PFSK-1 (cell line): Measurements from ENCODE around the gene SYTL4.

ENCODE experiments used
- FOXP2 ChIP-seq: optimal IDR thresholded peaks from 2 replicates; pipeline ENCODE3; 2011; ENCODE audit warnings: borderline replicate concordance, control low read depth, inconsistent platforms; ENCODE audit not compliant: insufficient read depth; ENCODE audit errors: extremely low read length, extremely low read depth
- POLR2AphosphoS5 ChIP-seq: IDR thresholded peaks from 2 replicates; pipeline ENCODE4 v1.6.1; 2012; ENCODE audit warnings: low read depth, mild to moderate bottlenecking, control low read depth, low read length, moderate library complexity
- REST ChIP-seq, 2 experiments: IDR thresholded peaks; 2 replicates each; pipeline versions ENCODE4 v1.6.1 to v1.8.0; 2011 to 2012; ENCODE audit warnings: low read depth in 2 of 2, low read length in 2 of 2, control low read depth in 1 of 2, inconsistent platforms in 1 of 2, mild to moderate bottlenecking in 1 of 2, moderate library complexity in 1 of 2; ENCODE audit not compliant: insufficient read depth in 1 of 2
- SIN3A ChIP-seq: IDR thresholded peaks from 2 replicates; pipeline ENCODE4 v1.6.1; 2012; ENCODE audit warnings: mild to moderate bottlenecking, low read length, moderate library complexity, borderline replicate concordance; ENCODE audit not compliant: insufficient read depth
- TAF1 ChIP-seq: IDR thresholded peaks from 2 replicates; pipeline ENCODE4 v1.6.1; 2012; ENCODE audit warnings: low read length, control low read depth, borderline replicate concordance; ENCODE audit not compliant: insufficient read depth

The SYTL4 gene

DNA sequence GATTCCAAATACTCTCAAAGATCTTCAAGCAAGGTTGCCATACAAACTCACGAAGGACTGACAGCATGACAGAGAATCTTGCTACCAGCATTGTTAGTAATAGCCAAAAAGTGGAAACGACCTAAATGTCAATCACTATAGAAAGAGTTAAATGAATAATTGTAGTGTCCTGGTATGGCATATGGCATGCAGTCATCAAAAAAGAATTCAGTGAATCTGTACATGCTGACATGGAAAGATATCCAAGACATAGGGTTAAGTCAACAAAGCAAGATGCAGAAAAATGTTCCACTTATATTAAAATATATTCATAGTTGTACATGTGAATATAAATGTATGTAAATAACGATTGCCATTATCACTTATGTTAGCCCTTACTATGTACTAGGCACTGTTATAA lies 50.3 kb downstream of the SYTL4 start:
- TF ChIP-seq REST (IDR thresholded peaks at IDR 0.05; ENCODE audit: insufficient read depth in 1 of 2, low read depth in 2 of 2, low read length in 2 of 2) = no peak

GRCh38 chrX:100680756-100681155 lies 51.2 kb downstream of the SYTL4 start:
- TF ChIP-seq POLR2AphosphoS5 (no peak), SIN3A (no peak), FOXP2 (no peak), TAF1 (no peak), REST (IDR thresholded peaks at IDR 0.05; ENCODE audit: insufficient read depth in 1 of 2, low read depth in 2 of 2, low read length in 2 of 2) (no peak)

DNA sequence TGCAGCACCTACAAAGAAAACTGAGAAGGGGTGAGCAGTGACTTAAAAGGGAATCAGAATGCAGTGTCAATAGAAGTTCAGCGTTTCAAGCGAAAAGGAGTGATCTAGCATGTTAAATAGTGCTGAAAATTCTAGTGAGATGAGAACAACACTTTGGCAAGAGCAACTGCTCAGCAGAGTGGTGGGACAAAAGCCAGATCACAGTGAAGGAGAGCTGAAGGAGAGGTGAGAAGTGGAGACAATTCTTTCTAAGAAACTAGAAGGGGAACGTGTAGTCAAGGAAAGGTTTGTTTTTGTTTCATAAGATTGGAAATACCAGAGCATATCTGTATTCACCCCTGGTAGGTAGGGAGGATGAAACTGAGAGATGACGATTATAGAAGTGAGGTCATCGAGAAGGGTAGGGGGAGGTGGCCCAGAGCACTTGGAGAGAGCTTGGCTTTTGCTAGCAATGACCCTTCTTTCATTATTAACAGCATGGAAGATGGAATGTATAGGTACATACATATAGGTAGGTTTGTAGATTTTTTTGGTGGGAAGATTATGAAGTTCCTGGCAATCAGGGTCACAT lies 54.2 kb downstream of the SYTL4 start:
- TF ChIP-seq POLR2AphosphoS5 (no peak), FOXP2 (no peak), REST (IDR thresholded peaks at IDR 0.05; ENCODE audit: insufficient read depth in 1 of 2, low read depth in 2 of 2, low read length in 2 of 2) (no peak), SIN3A (no peak), TAF1 (no peak)

DNA sequence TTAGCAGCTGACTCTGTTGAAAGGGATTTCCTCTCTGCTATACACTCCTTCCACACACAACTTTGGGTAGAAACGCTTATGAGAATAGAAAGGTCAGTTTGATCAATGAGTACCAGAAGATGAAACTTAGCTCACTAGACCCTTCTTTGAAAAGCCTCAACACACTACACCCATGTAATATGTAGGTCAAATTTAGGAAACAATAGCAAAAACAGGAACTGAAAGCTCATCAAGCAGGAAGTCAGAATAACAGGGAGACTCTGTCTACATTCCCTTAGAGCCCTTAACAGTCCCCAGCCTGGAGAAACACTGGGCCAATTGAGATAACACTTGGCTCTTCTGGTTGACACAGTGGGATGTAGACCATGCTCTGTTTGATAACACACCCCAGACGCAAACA lies 57.2 kb downstream of the SYTL4 start:
- TF ChIP-seq REST (IDR thresholded peaks at IDR 0.05; ENCODE audit: insufficient read depth in 1 of 2, low read depth in 2 of 2, low read length in 2 of 2) (no peak), FOXP2 (no peak), TAF1 (no peak), SIN3A (no peak), POLR2AphosphoS5 (no peak)

DNA sequence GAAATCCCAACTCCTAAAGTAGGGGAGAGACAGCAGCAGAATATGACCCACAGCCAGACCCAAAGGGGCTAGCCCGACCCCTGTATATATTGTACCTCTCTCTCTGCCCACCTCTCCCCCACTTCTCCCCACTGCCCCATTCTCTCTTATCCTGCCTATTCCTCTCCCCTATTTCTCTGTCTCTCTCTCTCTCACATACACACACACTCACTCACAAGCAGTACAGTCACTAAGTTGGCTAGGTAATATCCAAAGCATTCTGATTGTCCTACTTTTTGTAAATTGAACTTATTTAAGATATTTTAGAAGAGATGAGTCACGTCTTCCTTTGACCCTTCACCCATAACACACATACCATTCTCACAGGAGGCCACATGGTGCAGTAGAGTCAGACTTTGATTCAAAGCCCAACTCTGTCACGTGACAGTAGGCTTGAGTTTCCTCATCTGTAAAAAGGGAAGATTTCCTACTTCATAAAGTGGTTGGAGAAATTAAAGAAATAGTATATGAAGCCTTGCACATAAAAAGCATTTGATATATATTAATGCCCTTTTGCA lies 58.4 kb downstream of the SYTL4 start:
- TF ChIP-seq SIN3A = no peak
- no peak for TF ChIP-seq TAF1
- TF ChIP-seq FOXP2 = no peak
- no peak for TF ChIP-seq POLR2AphosphoS5
- no peak for TF ChIP-seq REST (IDR thresholded peaks at IDR 0.05; ENCODE audit: insufficient read depth in 1 of 2, low read depth in 2 of 2, low read length in 2 of 2)
